ENCODE data around the gene SYT14. TPM values are rescaled to one million over a fixed set of nuclear protein-coding genes. Genes with fewer than 3 reads are reported as not detected.

SYT14 gene
- total RNA-seq, 4 donors from 2014 or later: 0.98 to 4.2 (median 2.0) TPM

DNA sequence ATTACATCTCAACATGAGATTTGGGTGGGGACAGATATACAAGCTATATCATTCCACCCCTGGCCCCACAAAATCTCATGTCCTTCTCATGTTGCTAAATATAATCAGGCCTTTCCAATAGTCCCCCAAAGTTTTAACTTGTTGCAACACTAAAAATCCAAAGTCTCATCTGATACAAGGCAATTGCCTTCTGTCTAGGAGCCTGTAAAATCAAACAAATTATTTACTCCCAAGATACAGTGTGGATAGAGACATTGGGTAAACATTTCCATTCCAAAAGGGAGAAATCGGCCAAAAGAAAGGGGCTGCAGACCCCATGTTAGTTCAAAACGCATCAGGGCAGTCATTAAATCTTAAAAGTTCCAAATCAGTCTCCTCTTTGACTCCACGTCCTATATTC, 47.0 kb downstream of the SYT14 start:
- Histone ChIP-seq H3K27ac (no peak overlapping the region), H3K4me3 (no peak overlapping the region), H3K9me3 (peaks cover 0 to 7% (median 0%) of the 10 kb centered on the region in 4 donors), H3K4me1 (no peaks in the 10 kb centered on the region), H3K27me3 (no peaks in the 10 kb centered on the region), H3K36me3 (no peaks in the 10 kb centered on the region)
- TF ChIP-seq, protein P1, sequence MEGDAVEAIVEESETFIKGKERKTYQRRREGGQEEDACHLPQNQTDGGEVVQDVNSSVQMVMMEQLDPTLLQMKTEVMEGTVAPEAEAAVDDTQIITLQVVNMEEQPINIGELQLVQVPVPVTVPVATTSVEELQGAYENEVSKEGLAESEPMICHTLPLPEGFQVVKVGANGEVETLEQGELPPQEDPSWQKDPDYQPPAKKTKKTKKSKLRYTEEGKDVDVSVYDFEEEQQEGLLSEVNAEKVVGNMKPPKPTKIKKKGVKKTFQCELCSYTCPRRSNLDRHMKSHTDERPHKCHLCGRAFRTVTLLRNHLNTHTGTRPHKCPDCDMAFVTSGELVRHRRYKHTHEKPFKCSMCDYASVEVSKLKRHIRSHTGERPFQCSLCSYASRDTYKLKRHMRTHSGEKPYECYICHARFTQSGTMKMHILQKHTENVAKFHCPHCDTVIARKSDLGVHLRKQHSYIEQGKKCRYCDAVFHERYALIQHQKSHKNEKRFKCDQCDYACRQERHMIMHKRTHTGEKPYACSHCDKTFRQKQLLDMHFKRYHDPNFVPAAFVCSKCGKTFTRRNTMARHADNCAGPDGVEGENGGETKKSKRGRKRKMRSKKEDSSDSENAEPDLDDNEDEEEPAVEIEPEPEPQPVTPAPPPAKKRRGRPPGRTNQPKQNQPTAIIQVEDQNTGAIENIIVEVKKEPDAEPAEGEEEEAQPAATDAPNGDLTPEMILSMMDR (IDR thresholded peaks at IDR 0.05): no peak
- TF ChIP-seq POLR2A (IDR thresholded peaks at IDR 0.05): no peak
- TF ChIP-seq EP300 (IDR thresholded peaks at IDR 0.05): no peak
- WGBS, 2 donors: 87 to 91% methylated on average over 3 of the region's 3 CpGs
- DNase-seq (ENCODE audit: low spot score in 2 of 2): no peak

DNA sequence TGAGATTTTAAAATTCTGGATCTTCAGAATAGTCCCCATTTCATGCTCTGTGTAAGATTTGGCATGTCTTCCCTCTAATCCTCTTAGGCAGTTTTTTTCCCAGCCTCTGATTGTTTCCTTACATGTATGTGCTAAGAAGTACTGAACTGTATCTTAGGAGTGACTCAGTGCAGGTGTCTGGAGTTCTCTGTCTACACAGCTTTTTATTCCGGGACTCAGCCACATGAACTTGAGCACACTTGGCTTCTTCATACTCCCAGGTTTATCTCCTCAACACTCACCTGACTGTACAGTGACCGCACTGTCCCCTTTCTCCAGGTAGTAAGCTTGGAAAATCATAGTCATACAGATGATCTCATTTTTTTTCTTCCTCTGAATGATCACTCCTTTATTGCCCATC, 50.7 kb downstream of the SYT14 start:
- Histone ChIP-seq H3K27ac (no peak overlapping the region), H3K4me1 (no peaks in the 10 kb centered on the region), H3K4me3 (no peak overlapping the region), H3K9me3 (peaks cover 0 to 7% (median 0%) of the 10 kb centered on the region in 4 donors), H3K36me3 (no peaks in the 10 kb centered on the region), H3K27me3 (no peaks in the 10 kb centered on the region)
- TF ChIP-seq EP300 (IDR thresholded peaks at IDR 0.05) (no peak), POLR2A (IDR thresholded peaks at IDR 0.05) (no peak)
- TF ChIP-seq, protein P1 (IDR thresholded peaks at IDR 0.05): no peak
- WGBS, 2 donors: 95 to 97% methylated on average over 2 of the region's 2 CpGs
- DNase-seq (ENCODE audit: low spot score in 2 of 2): no peak

DNA sequence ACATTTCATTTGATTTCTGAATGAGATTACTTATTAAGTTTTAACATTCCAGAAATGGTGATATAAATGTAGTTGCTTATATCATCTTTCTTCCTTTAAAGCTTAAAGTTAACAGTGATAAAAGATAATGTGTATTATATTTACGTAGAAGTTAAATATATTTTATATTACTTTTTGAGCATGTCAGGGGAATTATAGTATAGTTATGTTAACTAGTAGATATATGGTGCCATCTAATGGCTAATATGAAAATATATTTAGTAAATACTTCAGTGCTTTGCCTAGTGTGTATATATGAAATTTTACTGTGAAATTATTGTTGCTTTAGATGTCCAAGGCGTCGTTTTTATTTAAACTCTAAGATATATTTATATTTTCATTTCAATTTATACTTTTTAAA, 51.5 kb downstream of the SYT14 start:
- no peak for DNase-seq (ENCODE audit: low spot score in 2 of 2)
- no peaks in the 10 kb centered on the region for H3K36me3 ChIP-seq

DNA sequence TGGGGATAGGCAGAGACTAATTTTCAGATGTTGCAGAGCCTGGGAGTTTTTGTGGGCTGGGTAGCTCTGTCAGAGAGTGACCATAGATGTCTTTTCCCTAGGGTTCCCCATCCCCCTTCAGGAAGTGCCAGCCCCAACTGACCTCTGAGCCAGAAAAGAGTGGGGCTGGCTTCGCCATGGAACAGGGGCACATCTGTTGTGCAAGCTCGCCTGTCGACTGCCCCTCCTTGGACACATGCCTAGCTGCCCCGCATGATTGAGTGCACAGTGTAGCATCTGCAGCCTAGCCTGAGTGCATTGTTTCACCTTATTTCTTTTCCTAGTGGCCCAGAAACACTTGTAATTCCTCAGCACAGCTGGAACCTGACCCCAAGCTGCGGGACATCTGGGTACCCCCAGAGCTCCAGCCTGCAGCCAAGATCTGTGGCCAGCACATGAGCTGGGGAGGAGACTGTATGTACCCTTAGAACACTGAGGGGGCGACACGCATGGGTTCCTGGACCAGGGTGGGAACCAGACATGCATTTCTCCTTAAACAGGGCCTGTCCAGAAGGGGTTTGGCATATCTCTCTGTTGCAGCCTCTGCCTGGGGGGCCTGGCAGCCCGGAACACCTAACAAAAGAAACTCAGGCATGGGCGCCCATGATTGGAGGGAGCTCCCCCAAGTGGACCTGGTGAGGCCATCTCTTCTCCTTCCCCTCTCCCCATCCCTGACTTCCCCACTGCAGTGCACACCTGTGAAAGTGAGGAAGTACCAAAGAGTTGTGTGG, 55.2 kb downstream of the SYT14 start:
- Histone ChIP-seq H3K27ac (no peak overlapping the region), H3K4me1 (no peaks in the 10 kb centered on the region), H3K27me3 (no peaks in the 10 kb centered on the region), H3K4me3 (no peak overlapping the region), H3K9me3 (no peaks in the 10 kb centered on the region), H3K36me3 (no peaks in the 10 kb centered on the region)
- WGBS, 2 donors: 57 to 61% methylated on average over 9 of the region's 9 CpGs
- DNase-seq (ENCODE audit: low spot score in 2 of 2): no peak
- TF ChIP-seq POLR2A (IDR thresholded peaks at IDR 0.05): no peak
- TF ChIP-seq, protein P1 (IDR thresholded peaks at IDR 0.05): no peak
- TF ChIP-seq EP300 (IDR thresholded peaks at IDR 0.05): no peak

More for the DNA sequence above, 51.5 kb downstream of the SYT14 start:
- TF ChIP-seq EP300 (IDR thresholded peaks at IDR 0.05): no peak
- TF ChIP-seq, protein P1 (IDR thresholded peaks at IDR 0.05): peak in 4 of 5 experiments; percentile 16 to 32 (median 22)
- no peak for TF ChIP-seq POLR2A (IDR thresholded peaks at IDR 0.05)
- Histone ChIP-seq H3K4me3 (no peak overlapping the region), H3K27ac (no peak overlapping the region), H3K9me3 (peaks cover 0 to 7% (median 0%) of the 10 kb centered on the region in 4 donors), H3K4me1 (no peaks in the 10 kb centered on the region), H3K27me3 (no peaks in the 10 kb centered on the region)
- WGBS, 2 donors: 31% methylated on average over 3 of the region's 3 CpGs

DNA sequence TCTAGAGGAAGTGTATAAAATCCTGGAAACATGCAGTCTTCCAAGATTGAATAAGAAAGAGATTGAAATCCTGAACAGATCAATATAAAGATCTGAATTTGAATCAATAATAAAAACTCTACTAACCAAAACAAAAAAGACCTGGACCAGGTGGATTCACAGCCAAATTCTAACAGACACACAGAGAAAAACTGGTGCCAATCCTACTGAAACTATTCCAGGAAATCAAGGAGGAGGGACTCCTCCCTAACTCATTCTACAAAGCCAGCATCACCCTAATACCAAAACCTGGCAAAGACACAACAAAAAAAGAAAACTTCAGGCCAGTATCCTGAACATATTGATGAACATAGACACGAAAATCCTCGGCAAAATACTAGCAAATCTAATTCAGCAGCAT, 58.3 kb downstream of the SYT14 start:
- TF ChIP-seq, protein P1 (IDR thresholded peaks at IDR 0.05): no peak
- TF ChIP-seq EP300 (IDR thresholded peaks at IDR 0.05): no peak
- no peak for TF ChIP-seq POLR2A (IDR thresholded peaks at IDR 0.05)
- no peaks in the 10 kb centered on the region for H3K36me3 ChIP-seq
- no peak for DNase-seq (ENCODE audit: low spot score in 2 of 2)
- no peak overlapping the region for H3K4me3 ChIP-seq
- no peaks in the 10 kb centered on the region for H3K9me3 ChIP-seq
- WGBS, 2 donors: 83 to 90% methylated on average over 2 of the region's 2 CpGs
- H3K4me1 ChIP-seq: no peaks in the 10 kb centered on the region
- H3K27ac ChIP-seq: no peak overlapping the region
- H3K27me3 ChIP-seq: no peaks in the 10 kb centered on the region

All from tibial nerve (tissue), 4 donors.